ENCODE measurements around the gene ALG11. TPM values are rescaled to one million over a fixed set of nuclear protein-coding genes. Genes with fewer than 3 reads are reported as not detected.

Gene ALG11
- total and polyA plus RNA-seq, 2 experiments from 2014 or later, result 36.9 to 40.1 TPM

- TF ChIP-seq EZH2phosphoT487 (IDR thresholded peaks at IDR 0.05; ENCODE audit: unreplicated experiment) (no peak), ZNF114 (CRISPR knock-in tag; IDR thresholded peaks at IDR 0.05) (no peak), CREB1 (CRISPR knock-in tag; IDR thresholded peaks at IDR 0.05; ENCODE audit: low read depth) (peak; percentile 76)
Observed at GRCh38 chr13:52011632-52012511, at the start of gene ALG11 (continued).

GRCh38 chr13:51966186-51966585, 46.0 kb upstream of the ALG11 start:
- Mint-ChIP-seq H3K27ac (no peak overlapping the region), H3K27me3 (ENCODE audit: insufficient read depth, low read depth, poor library complexity) (peaks cover 3% of the 10 kb centered on the region), H3K4me1 (no peaks in the 10 kb centered on the region), H3K9me3 (no peaks in the 10 kb centered on the region), H3K4me3 (no peak overlapping the region), H3K36me3 (ENCODE audit: low read depth) (no peaks in the 10 kb centered on the region)
- no peaks in the 10 kb centered on the region for H3K36me3 ChIP-seq (ENCODE audit: insufficient read depth)
- H3K9me2 ChIP-seq (ENCODE audit: insufficient read depth), result no peaks in the 10 kb centered on the region
- TF ChIP-seq POLR2AphosphoS5 (IDR thresholded peaks at IDR 0.05; ENCODE audit: low read depth), result no peak
- no peak for TF ChIP-seq REST (IDR thresholded peaks at IDR 0.05; ENCODE audit: unreplicated experiment)
- no peak for TF ChIP-seq EZH2 (IDR thresholded peaks at IDR 0.05; ENCODE audit: low read depth, unreplicated experiment)
- TF ChIP-seq NANOG (IDR thresholded peaks at IDR 0.05; ENCODE audit: borderline replicate concordance), result no peak
- TF ChIP-seq EZH2phosphoT487 (IDR thresholded peaks at IDR 0.05; ENCODE audit: unreplicated experiment), result no peak
- TF ChIP-seq ZNF462 (CRISPR knock-in tag; IDR thresholded peaks at IDR 0.05), result no peak
- TF ChIP-seq ZNF331 (CRISPR knock-in tag; IDR thresholded peaks at IDR 0.05; ENCODE audit: low read depth), result no peak
- no peak overlapping the region for H3K4me2 ChIP-seq
- no peaks in the 10 kb centered on the region for H3K27me3 ChIP-seq (ENCODE audit: insufficient read depth)
- no peak for ATAC-seq
- no peaks in the 10 kb centered on the region for H3K4me1 ChIP-seq (ENCODE audit: insufficient read depth)
- no peak overlapping the region for H2AFZ ChIP-seq
- H3F3A ChIP-seq (replicated peaks; ENCODE audit: low read depth), result no peaks in the 10 kb centered on the region
- H3K27ac ChIP-seq (ENCODE audit: low read depth), result no peak overlapping the region
- no peak for DNase-seq (ENCODE audit: low spot score)
- no peak overlapping the region for H3K4me3 ChIP-seq
- H4K20me1 ChIP-seq (replicated peaks; ENCODE audit: insufficient read depth), result no peaks in the 10 kb centered on the region
- no peaks in the 10 kb centered on the region for H3K79me2 ChIP-seq (replicated peaks; ENCODE audit: insufficient read depth)
